K562 (cell line): ENCODE results near the gene PRDM2. TPM values are rescaled to one million over a fixed set of nuclear protein-coding genes. Genes with fewer than 3 reads are reported as not detected.

ENCODE experiments used
- ATAC-seq: fragments of 200-7000 bp; cut with Tn5 transposase; 3 replicates; pipeline ENCODE4 v1.9.1; 2020; ENCODE audit warnings: moderate library complexity
- BruUV-seq: library from RNA; stranded (reverse); fragments of 400-500 nt; replicated peaks from 2 replicates; lab custom pipeline; 2021; lab: Mats Ljungman, UMichigan
- CTCF ChIA-PET: fragments of 300-600 bp; formaldehyde crosslinking; extraction: SDS; loops from one replicate; lab custom pipeline; 2021; ENCODE audit warnings: low intra/inter-chr PET ratio; lab: Yijun Ruan, JAX
- POLR2A ChIA-PET: fragments of 300-600, 350-650 bp; sonication (Branson Sonifier 250); formaldehyde crosslinking; extraction: SDS; loops from one replicate; lab custom pipeline; 2021; ENCODE audit warnings: antibody characterized with exemption, inconsistent platforms; lab: Yijun Ruan, JAX
- DNase-seq, 4 experiments: peaks; one replicate each; pipeline versions ENCODE4 v3.0.0 to v3.0.0-alpha.2; 2011 to 2018; ENCODE audit warnings: low spot score in 3 of 4, mixed read lengths in 3 of 4; ENCODE audit errors: extremely low read depth in 1 of 4
- FAIRE-seq: peaks from 2 replicates; lab custom pipeline; 2011; peaks lifted over from hg19 to GRCh38; lab: Jason Lieb, UNC
- H2AFZ ChIP-seq: 2 replicates; pipeline ENCODE4 v1.6.0; 2011; ENCODE audit warnings: low read depth, low read length, control low read depth, inconsistent platforms
- H3K27ac ChIP-seq: fragments of 200-600 bp; 3 replicates; pipeline ENCODE4 v1.8.0; 2011; ENCODE audit warnings: low read depth, mild to moderate bottlenecking, control low read depth, inconsistent platforms, low read length, moderate library complexity, mixed read lengths; ENCODE audit errors: extremely low read depth
- H3K27me3 ChIP-seq, 2 experiments: fragments of 300-600 bp in 1 of 2; 2 replicates in 1 of 2; 3 replicates in 1 of 2; pipeline versions ENCODE4 v1.6.0 to v1.8.0; 2011; ENCODE audit warnings: inconsistent platforms in 2 of 2, low read length in 2 of 2, mild to moderate bottlenecking in 1 of 2, mixed read lengths in 1 of 2, moderate library complexity in 1 of 2; ENCODE audit not compliant: control insufficient read depth in 2 of 2, insufficient read depth in 2 of 2
- H3K36me3 ChIP-seq: fragments of 300-600 bp; 3 replicates; pipeline ENCODE4 v1.8.0; 2011; ENCODE audit warnings: mild to moderate bottlenecking, low read length, inconsistent platforms; ENCODE audit not compliant: control insufficient read depth, insufficient read depth
- H3K4me1 ChIP-seq, 2 experiments: fragments of 200-600 bp in 1 of 2; replicated peaks in 1 of 2; 2 replicates in 1 of 2; 3 replicates in 1 of 2; pipeline versions ENCODE4 v1.5.1 to v1.8.0; 2011; ENCODE audit warnings: inconsistent platforms in 2 of 2, low read length in 2 of 2, mild to moderate bottlenecking in 1 of 2, mixed read lengths in 1 of 2, moderate library complexity in 1 of 2; ENCODE audit not compliant: control insufficient read depth in 2 of 2, insufficient read depth in 2 of 2
- H3K4me2 ChIP-seq: 2 replicates; pipeline ENCODE4 v1.6.1; 2011; ENCODE audit warnings: low read length, control low read depth, inconsistent platforms, mixed read lengths; ENCODE audit not compliant: insufficient read depth
- H3K4me3 ChIP-seq: fragments of 200-600 bp; sonication (generic), shearing (Covaris generic); 2 replicates; pipeline ENCODE4 v1.5.1; 2016; ENCODE audit warnings: control low read depth, inconsistent platforms
- H3K79me2 ChIP-seq: fragments of 200-600 bp; 3 replicates; pipeline ENCODE4 v1.8.0; 2011; ENCODE audit warnings: low read length, inconsistent platforms; ENCODE audit not compliant: control insufficient read depth, insufficient read depth
- H3K9ac ChIP-seq, 2 experiments: 2 replicates each; pipeline versions ENCODE4 v1.6.0 to v1.6.1; 2011; ENCODE audit warnings: low read depth in 2 of 2, low read length in 2 of 2, control low read depth in 1 of 2, inconsistent platforms in 1 of 2, mild to moderate bottlenecking in 1 of 2, mixed read lengths in 1 of 2; ENCODE audit not compliant: insufficient read depth in 1 of 2
- H3K9me1 ChIP-seq: one replicate; pipeline ENCODE4 v1.6.0; 2011; ENCODE audit warnings: inconsistent platforms, mild to moderate bottlenecking, low read length, moderate library complexity; ENCODE audit not compliant: control insufficient read depth, insufficient read depth
- H3K9me3 ChIP-seq: replicated peaks from 2 replicates; pipeline ENCODE4 v1.5.1; 2011; ENCODE audit warnings: low read depth, low read length, inconsistent platforms; ENCODE audit not compliant: control insufficient read depth, insufficient read depth
- H4K20me1 ChIP-seq: replicated peaks from 2 replicates; pipeline ENCODE4 v1.6.1; 2011; ENCODE audit warnings: low read length, inconsistent platforms, mixed read lengths; ENCODE audit not compliant: control insufficient read depth, insufficient read depth
- ATF4 ChIP-seq: fragments of 450-650 bp; formaldehyde crosslinking; IDR thresholded peaks from 2 replicates; pipeline ENCODE4 v1.4.0; 2022; ENCODE audit warnings: mild to moderate bottlenecking, moderate library complexity
- CBX2 ChIP-seq: fragments of 200-600 bp; sonication (generic); IDR thresholded peaks from one replicate; pipeline ENCODE4 v1.6.1; 2012; ENCODE audit warnings: mild to moderate bottlenecking, low read length, inconsistent platforms; ENCODE audit not compliant: insufficient read depth, poor library complexity, severe bottlenecking
- CREBBP ChIP-seq: IDR thresholded peaks from one replicate; pipeline ENCODE4 v1.6.1; 2012; ENCODE audit warnings: low read depth, mild to moderate bottlenecking, control low read depth, inconsistent platforms, low read length
- E2F3 ChIP-seq: fragments of 250-450 bp; sonication (Bioruptor Pico); IDR thresholded peaks from 2 replicates; pipeline ENCODE4 v1.4.0; 2020; ENCODE audit warnings: mild to moderate bottlenecking
- ERF ChIP-seq: fragments of 450-650 bp; formaldehyde crosslinking; IDR thresholded peaks from 2 replicates; pipeline ENCODE4 v1.4.0; 2020; ENCODE audit warnings: mild to moderate bottlenecking, mixed read lengths
- FOXA3 ChIP-seq, 2 experiments: fragments of 450-650 bp in 1 of 2; sonication (generic) in 1 of 2; formaldehyde crosslinking; IDR thresholded peaks in 1 of 2; conservative IDR thresholded peaks in 1 of 2; 2 replicates each; pipeline versions ENCODE4 v1.4.0 to v1.8.0; 2020 to 2022; ENCODE audit warnings: mild to moderate bottlenecking in 2 of 2, missing genetic modification reagents in 1 of 2
- HDAC2 ChIP-seq: fragments of 450-650 bp; IDR thresholded peaks from 2 replicates; pipeline ENCODE4 v1.6.1; 2016; ENCODE audit warnings: mild to moderate bottlenecking
- JUNB ChIP-seq: fragments of 450-650 bp; formaldehyde crosslinking; conservative IDR thresholded peaks from 2 replicates; pipeline ENCODE4 v1.4.0; 2020; ENCODE audit warnings: mild to moderate bottlenecking
- KLF16 ChIP-seq: IDR thresholded peaks from 2 replicates; pipeline ENCODE4 v1.6.1; 2016; ENCODE audit warnings: antibody characterized with exemption
- PYGO2 ChIP-seq: fragments of 450-650 bp; IDR thresholded peaks from 2 replicates; pipeline ENCODE4 v1.6.1; 2016; ENCODE audit warnings: mild to moderate bottlenecking, missing genetic modification characterization, moderate library complexity, missing compliant biosample characterization
- RBM14 ChIP-seq: fragments of 200-400 bp; formaldehyde crosslinking; IDR thresholded peaks from 2 replicates; pipeline ENCODE4 v1.6.1; 2018; ENCODE audit warnings: low read depth, mild to moderate bottlenecking, low read length, moderate library complexity, borderline replicate concordance; ENCODE audit not compliant: insufficient read depth
- RNF219 ChIP-seq: fragments of 250-450 bp; sonication (Bioruptor Pico); IDR thresholded peaks from 2 replicates; pipeline ENCODE4 v1.5.0; 2022; ENCODE audit warnings: mild to moderate bottlenecking
- ZNF217 ChIP-seq: sonication (generic); formaldehyde crosslinking; IDR thresholded peaks from 2 replicates; pipeline ENCODE4 v1.8.0; 2022; ENCODE audit warnings: mild to moderate bottlenecking, missing genetic modification reagents
- ZNF282 ChIP-seq: sonication (generic); formaldehyde crosslinking; IDR thresholded peaks from 2 replicates; pipeline ENCODE4 v1.8.1; 2023; ENCODE audit warnings: missing genetic modification reagents
- ZNF41 ChIP-seq: fragments of 250-450 bp; sonication (Bioruptor Pico); conservative IDR thresholded peaks from 2 replicates; pipeline ENCODE4 v1.4.0; 2020; ENCODE audit warnings: mild to moderate bottlenecking
- ZNF707 ChIP-seq: fragments of 250-450 bp; sonication (Bioruptor Pico); conservative IDR thresholded peaks from 2 replicates; pipeline ENCODE4 v1.8.0; 2022; ENCODE audit warnings: inconsistent platforms, mild to moderate bottlenecking, moderate library complexity
- WGBS: fragments of 100-300 bp; shearing (Covaris generic); methylation state at CpG from one replicate; pipeline ENCODE4 v1.1.6; 2016; ENCODE audit warnings: low coverage, mixed read lengths; ENCODE audit not compliant: insufficient coverage; ENCODE audit errors: missing lambda C conversion rate; 5-methylcytosine and 5-hydroxymethylcytosine counted together
- in situ Hi-C: fragments of 300-500 bp; cut with MboI; formaldehyde crosslinking; loops from 4 replicates; pipeline ENCODE4 v1.15.0; 2018; ENCODE audit warnings: inconsistent platforms, mixed read lengths
- intact Hi-C: fragments of 100-400 bp; cut with micrococcal nuclease; formaldehyde crosslinking; loops from 2 replicates; pipeline ENCODE4 v1.14.2; 2022
- polyA plus RNA-seq, 8 experiments: library from polyadenylated mRNA; depleted of rRNA in 4 of 8; stranded (reverse) in 5 of 8; unstranded in 3 of 8; fragments of >200 nt; fragmentation: Nextera tagmentation in 2 of 8; fragmentation: Illumina TruSeq in 1 of 8; extraction: Ambion mirVana in 2 of 8; extraction: Trizol in 1 of 8; gene quantifications; 2 replicates each; pipeline versions ENCODE4 v1.2.1 to v1.2.3, GENCODE V29; 2011 to 2014; ENCODE audit warnings: inconsistent platforms in 1 of 8, missing spikeins in 1 of 8
- total RNA-seq, 7 experiments: library from RNA; depleted of rRNA in 6 of 7; stranded (reverse); fragments of >200 nt in 6 of 7; fragmentation: Illumina TruSeq in 2 of 7; extraction: Trizol in 2 of 7; gene quantifications; 2 replicates each; pipeline versions ENCODE4 v1.2.1 to v1.2.3, GENCODE V29; 2011 to 2021; ENCODE audit warnings: low replicate concordance in 1 of 7
- TF ChIP-seq, protein P1 (sequence below), 2 experiments: fragments of 450-650 bp in 1 of 2; IDR thresholded peaks; 2 replicates each; pipeline ENCODE4 v1.6.1; 2011 to 2017; ENCODE audit warnings: low read depth in 2 of 2, antibody characterized with exemption in 1 of 2, borderline replicate concordance in 1 of 2, low read length in 1 of 2, mild to moderate bottlenecking in 1 of 2, mixed read lengths in 1 of 2; ENCODE audit not compliant: control insufficient read depth in 1 of 2

The PRDM2 gene
- total and polyA plus RNA-seq, 9 of the 15 experiments (the other 6 are each of a cell fraction or from before 2014, with no cell fraction given) = 5.4 to 27.6 (median 12.5) TPM

- Histone ChIP-seq H3K9me3 (no peaks in the 10 kb centered on the region), H2AFZ (no peak overlapping the region), H4K20me1 (no peaks in the 10 kb centered on the region), H3K27ac (no peak overlapping the region), H3K4me3 (no peak overlapping the region), H3K9me1 (no peaks in the 10 kb centered on the region), H3K9ac (no peak overlapping the region), H3K27me3 (peaks cover 5 to 13% of the 10 kb centered on the region in 2 experiments; a peak in 2 of 5 replicates), H3K4me1 (no peaks in the 10 kb centered on the region), H3K36me3 (no peaks in the 10 kb centered on the region), H3K79me2 (no peaks in the 10 kb centered on the region), H3K4me2 (no peak overlapping the region)
- DNase-seq (no peak), FAIRE-seq (no peak), ATAC-seq (no peak)
- CTCF ChIA-PET = interaction anchor here (1.2 kb wide), 1 partner anchor 10 kb away, joined by 3 read pairs; no protein-coding TSS in a partner anchor
- POLR2A ChIA-PET = no interaction called here
- in situ Hi-C loops = no loop called here
- intact Hi-C loops = no loop called here
- BruUV-seq = no TSS peak
- WGBS = 2% methylated on average over 3 of the region's 3 CpGs
- TF ChIP-seq ZNF282 (CRISPR knock-in tag) (no peak), FOXA3 (CRISPR knock-in tag; conservative IDR thresholded peaks at IDR 0.05 in 1 of 2, IDR thresholded peaks at IDR 0.05 in 1 of 2) (no peak), HDAC2 (no peak), ZNF217 (no peak), RNF219 (CRISPR knock-in tag) (no peak), ATF4 (CRISPR knock-in tag) (no peak), CREBBP (no peak), RBM14 (no peak), ERF (CRISPR knock-in tag) (no peak), JUNB (CRISPR knock-in tag) (no peak), ZNF707 (CRISPR knock-in tag) (no peak), KLF16 (no peak), PYGO2 (no peak), ZNF41 (CRISPR knock-in tag) (no peak), CBX2 (no peak), E2F3 (no peak)
- TF ChIP-seq, protein P1, sequence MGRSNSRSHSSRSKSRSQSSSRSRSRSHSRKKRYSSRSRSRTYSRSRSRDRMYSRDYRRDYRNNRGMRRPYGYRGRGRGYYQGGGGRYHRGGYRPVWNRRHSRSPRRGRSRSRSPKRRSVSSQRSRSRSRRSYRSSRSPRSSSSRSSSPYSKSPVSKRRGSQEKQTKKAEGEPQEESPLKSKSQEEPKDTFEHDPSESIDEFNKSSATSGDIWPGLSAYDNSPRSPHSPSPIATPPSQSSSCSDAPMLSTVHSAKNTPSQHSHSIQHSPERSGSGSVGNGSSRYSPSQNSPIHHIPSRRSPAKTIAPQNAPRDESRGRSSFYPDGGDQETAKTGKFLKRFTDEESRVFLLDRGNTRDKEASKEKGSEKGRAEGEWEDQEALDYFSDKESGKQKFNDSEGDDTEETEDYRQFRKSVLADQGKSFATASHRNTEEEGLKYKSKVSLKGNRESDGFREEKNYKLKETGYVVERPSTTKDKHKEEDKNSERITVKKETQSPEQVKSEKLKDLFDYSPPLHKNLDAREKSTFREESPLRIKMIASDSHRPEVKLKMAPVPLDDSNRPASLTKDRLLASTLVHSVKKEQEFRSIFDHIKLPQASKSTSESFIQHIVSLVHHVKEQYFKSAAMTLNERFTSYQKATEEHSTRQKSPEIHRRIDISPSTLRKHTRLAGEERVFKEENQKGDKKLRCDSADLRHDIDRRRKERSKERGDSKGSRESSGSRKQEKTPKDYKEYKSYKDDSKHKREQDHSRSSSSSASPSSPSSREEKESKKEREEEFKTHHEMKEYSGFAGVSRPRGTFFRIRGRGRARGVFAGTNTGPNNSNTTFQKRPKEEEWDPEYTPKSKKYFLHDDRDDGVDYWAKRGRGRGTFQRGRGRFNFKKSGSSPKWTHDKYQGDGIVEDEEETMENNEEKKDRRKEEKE (IDR thresholded peaks at IDR 0.05; ENCODE audit: borderline replicate concordance in 1 of 2, control insufficient read depth in 1 of 2, low read depth in 2 of 2, low read length in 1 of 2) = no peak
Observed at GRCh38 chr1:13675151-13675651, 24.8 kb upstream of the PRDM2 start.
